OCI-M1 (cell line): ENCODE measurements around the gene TELO2.

Experiments
- DNase-seq: peaks from one replicate; lab custom pipeline; 2025; lab: John Stamatoyannopoulos, UW

The TELO2 gene

GRCh38 chr16:1536601-1537000 is 43.4 kb downstream of the TELO2 start:
- no peak for DNase-seq

- no peak for DNase-seq
These were observed 44.0 kb downstream of the TELO2 start for GRCh38 chr16:1537138-1537577.

- DNase-seq = no peak
These were observed 44.7 kb downstream of the TELO2 start for GRCh38 chr16:1537763-1538289.

GRCh38 chr16:1538804-1539520 is 45.8 kb downstream of the TELO2 start:
- DNase-seq = peak; percentile 6

GRCh38 chr16:1539720-1540555 is 46.8 kb downstream of the TELO2 start:
- no peak for DNase-seq

- no peak for DNase-seq
These were observed 47.3 kb downstream of the TELO2 start for GRCh38 chr16:1540556-1540855.

GRCh38 chr16:1541293-1542165 is 48.4 kb downstream of the TELO2 start:
- DNase-seq = no peak

GRCh38 chr16:1542166-1542500 is 49.0 kb downstream of the TELO2 start:
- DNase-seq = no peak

GRCh38 chr16:1542533-1542932 is 49.4 kb downstream of the TELO2 start:
- DNase-seq = no peak

GRCh38 chr16:1543085-1543896 is 50.1 kb downstream of the TELO2 start:
- DNase-seq = peak; percentile 91

GRCh38 chr16:1545044-1546040 is 52.2 kb downstream of the TELO2 start:
- no peak for DNase-seq

- no peak for DNase-seq
These were observed 53.3 kb downstream of the TELO2 start for GRCh38 chr16:1546430-1546829.

GRCh38 chr16:1548233-1548632 is 55.1 kb downstream of the TELO2 start:
- no peak for DNase-seq

- no peak for DNase-seq
These were observed 55.6 kb downstream of the TELO2 start for GRCh38 chr16:1548727-1549126.

- DNase-seq = no peak
These were observed 56.9 kb downstream of the TELO2 start for GRCh38 chr16:1550069-1550468.

GRCh38 chr16:1550696-1551095 is 57.5 kb downstream of the TELO2 start:
- no peak for DNase-seq

GRCh38 chr16:1551166-1551565 is 58.0 kb downstream of the TELO2 start:
- no peak for DNase-seq

- DNase-seq = no peak
These were observed 59.0 kb downstream of the TELO2 start for GRCh38 chr16:1552129-1552528.

- DNase-seq = no peak
These were observed 61.0 kb downstream of the TELO2 start for GRCh38 chr16:1553946-1554825.
